Testis (tissue), 2 donors: ENCODE measurements around the gene SAP30BP.

Source experiments
- CTCF ChIP-seq, 3 experiments: fragments of 450-650 bp in 2 of 3; fragments of 200-600 bp in 1 of 3; sonication (generic) in 1 of 3; IDR thresholded peaks; one replicate each; pipeline ENCODE4 v1.5.1; 2016 to 2019; ENCODE audit warnings: antibody characterized with exemption in 3 of 3, mild to moderate bottlenecking in 2 of 3, moderate library complexity in 1 of 3
- POLR2A ChIP-seq: fragments of 450-650 bp; IDR thresholded peaks from one replicate; pipeline ENCODE4 v1.6.1; 2017; ENCODE audit warnings: antibody characterized with exemption, mild to moderate bottlenecking, moderate library complexity

GRCh38 chr17:75623386-75623785 is 43.8 kb upstream of the SAP30BP start:
- TF ChIP-seq POLR2A (no peak), CTCF (IDR thresholded peaks at IDR 0.05) (no peak)
